GM10266 (cell line): ENCODE data around the gene SIPA1L3.

Experiments used
- DNase-seq: peaks from one replicate; pipeline ENCODE4 v3.0.0; 2012; ENCODE audit errors: extremely low spot score
- CTCF ChIP-seq: IDR thresholded peaks from 2 replicates; pipeline ENCODE4 v1.5.1; 2012; ENCODE audit warnings: mild to moderate bottlenecking, low read depth; ENCODE audit not compliant: control insufficient read depth, insufficient read depth; ENCODE audit errors: missing control alignments

The SIPA1L3 gene

DNA sequence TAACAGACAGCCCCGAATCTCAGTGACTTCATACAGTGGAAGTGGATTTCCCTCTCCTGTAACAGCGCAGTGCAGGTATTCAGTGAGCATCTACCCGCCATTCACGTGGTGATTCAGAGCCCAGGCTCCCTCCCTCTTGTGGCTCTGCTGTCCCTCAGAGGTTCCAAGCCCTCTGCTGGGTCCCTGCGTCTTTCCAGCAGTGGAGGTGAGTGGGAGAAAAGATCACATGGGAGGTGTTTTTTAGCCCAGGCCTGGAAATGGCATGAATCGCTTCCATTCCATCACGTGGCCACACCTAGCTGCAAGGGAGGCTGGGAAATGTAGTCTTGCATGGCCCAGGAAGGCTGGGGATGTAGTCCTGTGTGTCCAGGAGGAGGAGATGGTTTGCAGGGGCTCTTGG lies 255.6 kb downstream of the SIPA1L3 start:
- TF ChIP-seq CTCF = no peak
- no peak for DNase-seq

GRCh38 chr19:38163419-38164290 lies 256.6 kb downstream of the SIPA1L3 start:
- TF ChIP-seq CTCF = no peak
- no peak for DNase-seq

- DNase-seq = no peak
Measured at GRCh38 chr19:38164526-38164925, 257.5 kb downstream of the SIPA1L3 start.

GRCh38 chr19:38165335-38165734 lies 258.3 kb downstream of the SIPA1L3 start:
- no peak for DNase-seq
- no peak for TF ChIP-seq CTCF

More at GRCh38 chr19:38164526-38164925, 257.5 kb downstream of the SIPA1L3 start:
- TF ChIP-seq CTCF = no peak

DNA sequence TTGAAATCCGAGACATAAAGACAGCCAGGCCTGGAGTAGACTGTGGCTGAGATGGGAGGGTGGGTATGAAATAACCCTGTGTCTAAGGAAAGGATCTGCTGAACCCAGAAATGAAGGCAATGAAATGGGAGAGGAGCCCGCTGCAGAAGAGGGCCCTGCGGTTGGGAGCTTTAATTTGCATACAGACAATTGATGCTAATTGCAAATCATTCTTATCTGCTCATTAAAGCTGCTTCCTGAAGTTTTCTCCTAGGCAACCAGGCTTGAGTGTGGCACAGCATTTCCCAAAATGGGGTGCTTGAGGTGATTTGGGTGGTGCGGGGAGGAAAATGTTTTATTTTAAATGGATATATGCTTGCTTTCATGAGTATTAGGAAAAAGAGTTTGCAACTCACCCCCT lies 261.6 kb downstream of the SIPA1L3 start:
- DNase-seq = no peak

DNA sequence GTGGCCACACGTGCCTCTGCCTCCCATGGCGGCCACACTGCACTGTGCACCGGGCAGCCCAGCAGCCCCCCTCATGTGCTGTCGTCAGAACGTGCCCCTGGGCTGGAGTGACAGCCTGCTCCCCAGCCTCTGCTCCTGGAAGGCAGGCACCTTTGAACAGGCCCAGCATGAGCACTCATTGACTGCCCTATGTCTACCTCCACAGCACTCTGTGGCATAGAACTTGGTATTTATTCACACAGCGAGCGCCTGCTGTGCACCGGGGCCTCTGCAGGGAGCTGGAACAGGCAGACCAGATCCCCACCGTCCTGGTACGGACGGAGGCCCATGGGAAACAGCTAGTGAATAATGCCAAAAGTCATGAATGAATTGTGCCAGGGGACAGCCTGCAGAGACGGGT lies 263.3 kb downstream of the SIPA1L3 start:
- no peak for DNase-seq
- TF ChIP-seq CTCF = no peak

More for the DNA sequence above, 261.6 kb downstream of the SIPA1L3 start:
- no peak for TF ChIP-seq CTCF

DNA sequence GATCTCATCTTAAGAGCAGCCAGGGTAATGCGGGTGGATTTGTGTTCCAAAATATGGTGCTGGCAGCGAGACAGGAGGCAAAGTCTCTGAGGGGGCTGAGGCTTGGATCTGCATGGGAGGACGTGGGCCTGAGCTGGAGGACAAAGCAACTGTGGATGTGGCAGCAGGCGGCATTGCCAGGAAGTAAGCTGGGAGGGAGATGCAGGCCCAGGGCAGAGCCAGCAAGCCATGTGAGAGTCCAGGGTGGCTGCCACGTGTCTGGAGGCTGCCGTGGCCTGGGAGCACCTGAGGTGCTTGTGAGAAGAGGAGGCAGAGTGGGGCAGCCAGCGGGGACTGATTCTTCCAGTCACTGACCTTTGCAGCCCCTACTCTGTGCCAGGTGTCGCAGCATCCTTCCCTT lies 265.0 kb downstream of the SIPA1L3 start:
- TF ChIP-seq CTCF = no peak
- DNase-seq = no peak
